Lower leg skin (tissue), 3 donors: ENCODE measurements around the gene SH2D4B.

Source experiments
- POLR2A ChIP-seq, 2 donors: fragments of 450-650 bp; IDR thresholded peaks; one replicate each; pipeline ENCODE4 v1.6.1; 2016 to 2017; ENCODE audit warnings: antibody characterized with exemption in 2 of 2, mild to moderate bottlenecking in 1 of 2, moderate library complexity in 1 of 2
- TF ChIP-seq, protein P1 (sequence below), 3 donors: fragments of 450-650 bp; IDR thresholded peaks; one replicate each; pipeline ENCODE4 v1.5.1; 2016; ENCODE audit warnings: antibody characterized with exemption in 3 of 3, mild to moderate bottlenecking in 3 of 3, moderate library complexity in 2 of 3

DNA sequence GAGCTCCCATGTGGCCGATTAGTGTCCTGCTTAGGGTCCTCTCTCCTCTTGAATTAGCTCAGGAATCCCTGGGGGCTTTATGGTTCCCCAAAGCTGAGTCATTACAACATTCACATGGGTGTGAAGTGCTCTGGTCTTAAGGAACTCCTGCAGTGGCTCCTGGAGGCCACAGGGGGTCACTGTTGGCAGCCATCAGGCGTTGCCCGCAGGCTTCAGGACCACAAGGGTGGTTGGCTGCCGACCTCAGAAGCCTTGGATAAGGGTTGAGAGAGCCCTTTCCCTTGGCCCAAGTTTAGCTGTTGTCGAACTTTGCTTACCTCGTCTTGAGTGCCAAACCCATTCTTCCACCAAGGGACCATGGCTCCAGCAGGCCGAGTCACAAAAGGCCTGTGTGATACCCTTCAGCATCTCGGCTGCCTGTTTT is 61.7 kb downstream of the SH2D4B start:
- TF ChIP-seq POLR2A (IDR thresholded peaks at IDR 0.05), result no peak
- TF ChIP-seq, protein P1, sequence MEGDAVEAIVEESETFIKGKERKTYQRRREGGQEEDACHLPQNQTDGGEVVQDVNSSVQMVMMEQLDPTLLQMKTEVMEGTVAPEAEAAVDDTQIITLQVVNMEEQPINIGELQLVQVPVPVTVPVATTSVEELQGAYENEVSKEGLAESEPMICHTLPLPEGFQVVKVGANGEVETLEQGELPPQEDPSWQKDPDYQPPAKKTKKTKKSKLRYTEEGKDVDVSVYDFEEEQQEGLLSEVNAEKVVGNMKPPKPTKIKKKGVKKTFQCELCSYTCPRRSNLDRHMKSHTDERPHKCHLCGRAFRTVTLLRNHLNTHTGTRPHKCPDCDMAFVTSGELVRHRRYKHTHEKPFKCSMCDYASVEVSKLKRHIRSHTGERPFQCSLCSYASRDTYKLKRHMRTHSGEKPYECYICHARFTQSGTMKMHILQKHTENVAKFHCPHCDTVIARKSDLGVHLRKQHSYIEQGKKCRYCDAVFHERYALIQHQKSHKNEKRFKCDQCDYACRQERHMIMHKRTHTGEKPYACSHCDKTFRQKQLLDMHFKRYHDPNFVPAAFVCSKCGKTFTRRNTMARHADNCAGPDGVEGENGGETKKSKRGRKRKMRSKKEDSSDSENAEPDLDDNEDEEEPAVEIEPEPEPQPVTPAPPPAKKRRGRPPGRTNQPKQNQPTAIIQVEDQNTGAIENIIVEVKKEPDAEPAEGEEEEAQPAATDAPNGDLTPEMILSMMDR (IDR thresholded peaks at IDR 0.05), result no peak
